Progenitor cell of endocrine pancreas (in vitro differentiated cells): ENCODE results near the gene MASP1. TPM values are rescaled to one million over a fixed set of nuclear protein-coding genes. Genes with fewer than 3 reads are reported as not detected.

Experiments
- DNase-seq: peaks from one replicate; pipeline ENCODE4 v3.0.0; 2021; ENCODE audit warnings: low spot score; ENCODE audit not compliant: unreplicated experiment
- H3K27ac Mint-ChIP-seq: 2 replicates; pipeline ENCODE4 v1.8.0; 2021; ENCODE audit warnings: mild to moderate bottlenecking, moderate library complexity, mixed read lengths
- H3K27me3 Mint-ChIP-seq: 2 replicates; pipeline ENCODE4 v1.8.0; 2021; ENCODE audit warnings: mixed read lengths
- H3K36me3 Mint-ChIP-seq: 2 replicates; pipeline ENCODE4 v1.8.0; 2022; ENCODE audit warnings: mixed read lengths; ENCODE audit not compliant: insufficient read depth
- H3K4me1 Mint-ChIP-seq: 2 replicates; pipeline ENCODE4 v1.8.0; 2021; ENCODE audit warnings: low read depth, mixed read lengths
- H3K4me3 Mint-ChIP-seq: 2 replicates; pipeline ENCODE4 v1.8.0; 2021; ENCODE audit warnings: low read depth, mild to moderate bottlenecking, moderate library complexity, mixed read lengths
- H3K9me3 Mint-ChIP-seq: 2 replicates; pipeline ENCODE4 v1.8.0; 2021; ENCODE audit warnings: low read depth, mixed read lengths
- total RNA-seq: library from RNA; stranded (reverse); gene quantifications from 2 replicates; pipeline ENCODE4 v1.2.1, GENCODE V29; 2021
- TF ChIP-seq, protein P1 (sequence below): fragments of 200-600 bp; sonication (generic); IDR thresholded peaks from one replicate; pipeline ENCODE4 v1.5.0; 2021; ENCODE audit warnings: antibody characterized with exemption, mild to moderate bottlenecking; ENCODE audit not compliant: unreplicated experiment

MASP1 gene
- total RNA-seq, 1 donor from 2014 or later = 0.60 TPM

DNA sequence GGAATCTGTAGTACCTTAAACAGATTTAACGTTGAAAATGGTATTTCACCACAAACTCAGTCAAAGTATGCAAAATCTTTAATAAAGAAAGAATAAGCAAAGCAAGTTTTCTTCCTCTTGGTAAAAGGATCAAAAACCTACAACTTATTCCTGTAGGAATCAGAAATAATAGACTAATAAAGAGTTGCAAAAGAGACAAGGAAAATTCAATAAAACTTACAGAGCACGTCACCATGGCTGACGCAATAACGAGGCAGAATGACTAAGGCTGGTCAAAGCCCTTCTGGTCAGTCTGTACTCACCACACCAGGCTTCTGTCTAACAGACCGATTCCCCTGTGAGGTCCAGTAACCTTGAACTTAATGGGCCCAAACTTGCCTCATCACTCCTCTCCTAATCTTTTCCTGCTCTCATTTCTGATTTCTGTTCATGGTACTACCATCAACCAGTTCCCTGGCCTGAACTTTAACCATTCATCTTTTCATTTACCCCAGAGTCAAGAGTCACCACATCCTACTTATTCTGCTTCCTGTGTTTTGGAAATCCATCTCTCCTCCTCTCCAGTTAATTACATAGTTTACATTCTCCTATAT, 5.0 kb downstream of the MASP1 start:
- Mint-ChIP-seq H3K27ac (no peak overlapping the region), H3K27me3 (peaks cover 18% of the 10 kb centered on the region), H3K9me3 (no peaks in the 10 kb centered on the region), H3K4me1 (peaks cover 14% of the 10 kb centered on the region), H3K36me3 (no peaks in the 10 kb centered on the region), H3K4me3 (no peak overlapping the region)
- TF ChIP-seq, protein P1, sequence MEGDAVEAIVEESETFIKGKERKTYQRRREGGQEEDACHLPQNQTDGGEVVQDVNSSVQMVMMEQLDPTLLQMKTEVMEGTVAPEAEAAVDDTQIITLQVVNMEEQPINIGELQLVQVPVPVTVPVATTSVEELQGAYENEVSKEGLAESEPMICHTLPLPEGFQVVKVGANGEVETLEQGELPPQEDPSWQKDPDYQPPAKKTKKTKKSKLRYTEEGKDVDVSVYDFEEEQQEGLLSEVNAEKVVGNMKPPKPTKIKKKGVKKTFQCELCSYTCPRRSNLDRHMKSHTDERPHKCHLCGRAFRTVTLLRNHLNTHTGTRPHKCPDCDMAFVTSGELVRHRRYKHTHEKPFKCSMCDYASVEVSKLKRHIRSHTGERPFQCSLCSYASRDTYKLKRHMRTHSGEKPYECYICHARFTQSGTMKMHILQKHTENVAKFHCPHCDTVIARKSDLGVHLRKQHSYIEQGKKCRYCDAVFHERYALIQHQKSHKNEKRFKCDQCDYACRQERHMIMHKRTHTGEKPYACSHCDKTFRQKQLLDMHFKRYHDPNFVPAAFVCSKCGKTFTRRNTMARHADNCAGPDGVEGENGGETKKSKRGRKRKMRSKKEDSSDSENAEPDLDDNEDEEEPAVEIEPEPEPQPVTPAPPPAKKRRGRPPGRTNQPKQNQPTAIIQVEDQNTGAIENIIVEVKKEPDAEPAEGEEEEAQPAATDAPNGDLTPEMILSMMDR = no peak
- DNase-seq = no peak

DNA sequence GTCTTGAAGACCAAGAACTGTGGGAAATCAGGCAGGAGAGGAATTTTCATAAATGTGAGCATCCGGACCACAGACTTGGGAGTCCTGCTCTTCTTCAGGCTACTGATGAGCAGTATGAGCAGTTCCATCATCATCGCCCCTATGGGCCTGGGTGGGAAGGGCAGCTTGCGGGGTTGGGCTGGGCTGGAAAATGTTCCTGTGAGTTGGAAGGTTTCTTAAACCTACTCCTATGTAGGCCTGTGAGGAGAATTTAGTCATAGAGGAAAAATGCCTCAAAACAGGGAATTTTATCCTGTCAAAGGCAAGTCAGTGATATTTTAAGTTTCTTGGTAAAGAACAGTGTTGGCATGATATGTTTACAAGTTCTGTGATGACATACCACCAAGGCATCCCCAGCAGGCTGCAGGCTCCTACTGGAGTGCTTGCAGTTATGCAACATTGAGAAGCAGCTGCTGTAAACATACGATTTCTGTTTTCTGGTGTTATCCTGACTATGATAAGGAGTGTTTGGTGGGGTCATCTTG, 10.3 kb downstream of the MASP1 start:
- TF ChIP-seq, protein P1 = no peak
- H3K36me3 Mint-ChIP-seq = no peaks in the 10 kb centered on the region
- peaks cover 6% of the 10 kb centered on the region for H3K4me1 Mint-ChIP-seq
- DNase-seq = no peak
- no peaks in the 10 kb centered on the region for H3K9me3 Mint-ChIP-seq
- H3K27ac Mint-ChIP-seq = no peak overlapping the region
- peaks cover 4% of the 10 kb centered on the region for H3K27me3 Mint-ChIP-seq
- no peak overlapping the region for H3K4me3 Mint-ChIP-seq

DNA sequence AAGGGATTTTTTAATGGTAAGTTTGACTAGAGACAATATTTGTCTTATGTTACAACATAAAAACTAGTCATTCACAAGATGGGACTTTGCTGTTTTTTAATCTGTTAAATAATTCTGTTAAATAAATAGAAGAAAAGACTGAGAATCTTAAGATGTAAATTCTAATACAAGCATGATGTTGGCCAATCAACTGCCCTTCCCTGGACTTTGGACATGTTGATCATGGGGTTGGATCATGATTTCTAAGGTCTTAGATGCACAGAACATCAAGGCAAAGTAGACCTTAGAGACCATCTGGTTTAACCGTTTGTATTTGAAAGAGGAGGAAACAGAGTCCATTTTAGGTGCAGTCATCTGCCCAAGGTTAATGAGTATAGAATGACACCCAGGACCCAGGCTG, 10.9 kb downstream of the MASP1 start:
- Mint-ChIP-seq H3K4me1 (peaks cover 10% of the 10 kb centered on the region), H3K27me3 (peaks cover 4% of the 10 kb centered on the region)

DNA sequence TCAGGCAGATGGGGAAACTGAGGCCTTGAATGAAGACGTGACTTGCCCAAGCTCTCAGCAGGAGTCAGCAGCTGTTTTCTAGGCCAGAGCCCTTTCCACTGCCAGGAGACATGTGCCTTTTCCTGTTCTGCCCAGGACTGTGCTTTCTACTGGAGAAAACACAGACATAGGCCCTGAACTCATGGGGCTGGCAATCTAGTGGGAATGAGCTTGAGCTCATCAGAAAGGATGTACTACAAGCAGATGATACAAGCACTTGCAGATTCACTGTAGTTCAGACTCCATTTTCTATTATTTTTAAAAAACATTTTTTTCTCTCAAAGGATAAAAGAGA, 14.4 kb downstream of the MASP1 start:
- Mint-ChIP-seq H3K27me3 (peaks cover 4% of the 10 kb centered on the region), H3K27ac (no peak overlapping the region), H3K9me3 (no peaks in the 10 kb centered on the region), H3K36me3 (no peaks in the 10 kb centered on the region), H3K4me3 (no peak overlapping the region), H3K4me1 (peaks cover 14% of the 10 kb centered on the region)
- TF ChIP-seq, protein P1 = no peak
- DNase-seq = no peak

More for the DNA sequence above, 10.9 kb downstream of the MASP1 start:
- Mint-ChIP-seq H3K27ac (no peak overlapping the region), H3K4me3 (no peak overlapping the region), H3K9me3 (no peaks in the 10 kb centered on the region), H3K36me3 (no peaks in the 10 kb centered on the region)
- TF ChIP-seq, protein P1 = no peak
- DNase-seq = no peak

DNA sequence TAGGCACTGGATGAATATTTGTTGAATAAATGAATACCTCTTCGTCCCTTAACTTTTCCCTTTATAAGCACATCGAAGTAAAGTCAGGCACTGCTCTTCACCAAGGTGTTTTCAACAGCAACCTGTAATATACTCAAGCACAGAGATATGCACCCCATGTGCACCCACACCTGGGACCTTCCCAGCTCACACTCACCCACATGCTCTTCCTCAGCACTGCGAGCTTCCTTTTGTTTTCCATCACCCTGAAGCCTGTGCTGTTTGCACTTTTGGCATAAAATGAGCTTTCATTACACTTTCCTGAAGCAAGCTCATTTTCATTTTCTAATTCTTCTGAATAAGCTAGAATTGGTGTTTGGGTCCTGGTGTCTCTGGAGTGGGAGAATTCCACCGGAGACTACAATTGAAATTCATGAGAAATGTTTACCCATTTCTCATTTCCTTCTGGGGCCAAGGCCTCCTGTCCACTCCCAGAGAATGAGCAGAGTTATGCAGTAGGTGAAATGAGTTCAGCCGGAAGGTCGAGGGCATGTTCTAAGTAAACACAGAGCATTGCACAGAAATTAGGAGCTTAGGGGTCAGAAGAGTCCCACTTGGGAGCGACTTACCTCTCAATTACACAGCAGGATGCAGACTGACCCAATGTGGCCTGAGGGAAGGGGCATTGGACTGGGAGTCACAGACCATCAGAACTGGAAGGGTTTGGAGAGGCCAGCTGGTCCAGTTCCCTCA, 15.0 kb downstream of the MASP1 start:
- no peaks in the 10 kb centered on the region for H3K36me3 Mint-ChIP-seq
- H3K27ac Mint-ChIP-seq = no peak overlapping the region
- no peak for DNase-seq
- H3K4me3 Mint-ChIP-seq = no peak overlapping the region
- TF ChIP-seq, protein P1 = no peak
- peaks cover 17% of the 10 kb centered on the region for H3K4me1 Mint-ChIP-seq
- peaks cover 4% of the 10 kb centered on the region for H3K27me3 Mint-ChIP-seq
- no peaks in the 10 kb centered on the region for H3K9me3 Mint-ChIP-seq
